HCT116 (cell line): ENCODE measurements around the gene DMD.

Source experiments
- CEBPB ChIP-seq: IDR thresholded peaks from 2 replicates; pipeline ENCODE4 v1.6.1; 2012; ENCODE audit warnings: low read depth
- EGR1 ChIP-seq: IDR thresholded peaks from 2 replicates; pipeline ENCODE4 v1.6.1; 2012; ENCODE audit warnings: low read depth
- EZH2 ChIP-seq: fragments of 200-600 bp; sonication (generic); IDR thresholded peaks from 2 replicates; pipeline ENCODE4 v1.6.1; 2017; ENCODE audit warnings: antibody characterized with exemption, mixed run types
- EZH2phosphoT487 ChIP-seq: fragments of 200-600 bp; IDR thresholded peaks from 2 replicates; pipeline ENCODE4 v1.6.1; 2018; ENCODE audit warnings: antibody characterized with exemption, borderline replicate concordance
- POLR2AphosphoS5 ChIP-seq: IDR thresholded peaks from 2 replicates; pipeline ENCODE4 v1.6.1; 2011; ENCODE audit warnings: mild to moderate bottlenecking, low read depth, low read length, moderate library complexity
- RAD21 ChIP-seq: IDR thresholded peaks from 2 replicates; pipeline ENCODE4 v1.6.1; 2012; ENCODE audit warnings: low read depth, mild to moderate bottlenecking
- YY1 ChIP-seq: IDR thresholded peaks from 2 replicates; pipeline ENCODE4 v1.6.1; 2011; ENCODE audit warnings: low read length, low read depth, moderate library complexity, mild to moderate bottlenecking; ENCODE audit not compliant: insufficient replicate concordance; ENCODE audit errors: extremely low read depth
- TF ChIP-seq, protein P1 (sequence below), 3 experiments: fragments of 200-600 bp in 1 of 3; sonication (generic) in 1 of 3; IDR thresholded peaks in 2 of 3; conservative IDR thresholded peaks in 1 of 3; 2 replicates each; pipeline ENCODE4 v1.5.1; 2012 to 2017; ENCODE audit warnings: low read depth in 2 of 3, low read length in 2 of 3, antibody characterized with exemption in 1 of 3, borderline replicate concordance in 1 of 3, control low read depth in 1 of 3, mild to moderate bottlenecking in 1 of 3, mixed read lengths in 1 of 3, mixed run types in 1 of 3, moderate library complexity in 1 of 3; ENCODE audit not compliant: insufficient read depth in 1 of 3
- TF ChIP-seq, protein P2 (sequence below): IDR thresholded peaks from 2 replicates; pipeline ENCODE4 v1.6.1; 2012

- TF ChIP-seq POLR2AphosphoS5 (no peak), EZH2 (no peak), RAD21 (no peak), EZH2phosphoT487 (no peak), CEBPB (no peak), EGR1 (no peak), YY1 (no peak)
- TF ChIP-seq, protein P1, sequence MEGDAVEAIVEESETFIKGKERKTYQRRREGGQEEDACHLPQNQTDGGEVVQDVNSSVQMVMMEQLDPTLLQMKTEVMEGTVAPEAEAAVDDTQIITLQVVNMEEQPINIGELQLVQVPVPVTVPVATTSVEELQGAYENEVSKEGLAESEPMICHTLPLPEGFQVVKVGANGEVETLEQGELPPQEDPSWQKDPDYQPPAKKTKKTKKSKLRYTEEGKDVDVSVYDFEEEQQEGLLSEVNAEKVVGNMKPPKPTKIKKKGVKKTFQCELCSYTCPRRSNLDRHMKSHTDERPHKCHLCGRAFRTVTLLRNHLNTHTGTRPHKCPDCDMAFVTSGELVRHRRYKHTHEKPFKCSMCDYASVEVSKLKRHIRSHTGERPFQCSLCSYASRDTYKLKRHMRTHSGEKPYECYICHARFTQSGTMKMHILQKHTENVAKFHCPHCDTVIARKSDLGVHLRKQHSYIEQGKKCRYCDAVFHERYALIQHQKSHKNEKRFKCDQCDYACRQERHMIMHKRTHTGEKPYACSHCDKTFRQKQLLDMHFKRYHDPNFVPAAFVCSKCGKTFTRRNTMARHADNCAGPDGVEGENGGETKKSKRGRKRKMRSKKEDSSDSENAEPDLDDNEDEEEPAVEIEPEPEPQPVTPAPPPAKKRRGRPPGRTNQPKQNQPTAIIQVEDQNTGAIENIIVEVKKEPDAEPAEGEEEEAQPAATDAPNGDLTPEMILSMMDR (IDR thresholded peaks at IDR 0.05 in 2 of 3, conservative IDR thresholded peaks at IDR 0.05 in 1 of 3; ENCODE audit: borderline replicate concordance in 1 of 3, insufficient read depth in 1 of 3, low read depth in 2 of 3, low read length in 2 of 3), result no peak
- TF ChIP-seq, protein P2, sequence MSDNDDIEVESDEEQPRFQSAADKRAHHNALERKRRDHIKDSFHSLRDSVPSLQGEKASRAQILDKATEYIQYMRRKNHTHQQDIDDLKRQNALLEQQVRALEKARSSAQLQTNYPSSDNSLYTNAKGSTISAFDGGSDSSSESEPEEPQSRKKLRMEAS, result no peak
Measured at GRCh38 chrX:31436424-31436823, 1774.9 kb downstream of the DMD start.
